H1 (cell line): Measurements from ENCODE around the gene EIF4A3. TPM values are rescaled to one million over a fixed set of nuclear protein-coding genes. Genes with fewer than 3 reads are reported as not detected.

ENCODE experiments used
- CTCF ChIA-PET: fragments of 300-600 bp; sonication (Branson Sonifier 250); formaldehyde crosslinking; loops from one replicate; lab custom pipeline; 2021; ENCODE audit not compliant: partially characterized antibody; lab: Charles Lee
- POLR2A ChIA-PET: fragments of 300-600 bp; sonication (Branson Sonifier 250); formaldehyde crosslinking; loops from one replicate; lab custom pipeline; 2021; ENCODE audit warnings: inconsistent platforms; ENCODE audit not compliant: partially characterized antibody; lab: Charles Lee
- DNase-seq, 2 experiments: peaks; one replicate each; pipeline versions ENCODE4 v3.0.0 to v3.0.0-alpha.2; 2010 to 2022; ENCODE audit warnings: low spot score in 2 of 2, low read depth in 1 of 2, mixed read lengths in 1 of 2
- FAIRE-seq: peaks from 2 replicates; lab custom pipeline; 2011; peaks lifted over from hg19 to GRCh38; lab: Jason Lieb, UNC
- H2AFZ ChIP-seq: 2 replicates; pipeline ENCODE4 v1.8.1; 2012; ENCODE audit warnings: low read length, inconsistent platforms
- H2AK5ac ChIP-seq: 2 replicates; pipeline ENCODE4 v1.6.1; 2013; ENCODE audit warnings: low read depth, low read length
- H2BK120ac ChIP-seq: replicated peaks from 2 replicates; pipeline ENCODE3; 2013; ENCODE audit warnings: low read depth, low read length, inconsistent platforms
- H2BK12ac ChIP-seq: 2 replicates; pipeline ENCODE4 v1.6.1; 2013; ENCODE audit warnings: low read depth, low read length
- H2BK15ac ChIP-seq: 2 replicates; pipeline ENCODE4 v1.6.1; 2013; ENCODE audit warnings: low read length
- H2BK20ac ChIP-seq: 2 replicates; pipeline ENCODE4 v1.6.1; 2013; ENCODE audit warnings: low read length
- H2BK5ac ChIP-seq: 2 replicates; pipeline ENCODE4 v1.6.1; 2013; ENCODE audit warnings: low read depth, low read length
- H3K14ac ChIP-seq: 2 replicates; pipeline ENCODE4 v1.6.1; 2013; ENCODE audit warnings: inconsistent platforms; ENCODE audit not compliant: insufficient read length
- H3K18ac ChIP-seq: 2 replicates; pipeline ENCODE4 v1.6.1; 2013; ENCODE audit warnings: low read length; ENCODE audit errors: extremely low read depth
- H3K23ac ChIP-seq: 2 replicates; pipeline ENCODE4 v1.6.1; 2013; ENCODE audit warnings: inconsistent platforms; ENCODE audit not compliant: insufficient read length
- H3K23me2 ChIP-seq: 2 replicates; pipeline ENCODE4 v1.6.1; 2013; ENCODE audit warnings: low read depth, low read length
- H3K27ac ChIP-seq: 2 replicates; pipeline ENCODE4 v1.6.1; 2011; ENCODE audit warnings: low read depth, low read length, inconsistent platforms
- H3K27me3 ChIP-seq, 4 experiments: replicated peaks in 1 of 4; 1 replicate in 1 of 4; 2 replicates in 3 of 4; pipeline versions ENCODE4 v1.6.1 to v1.8.1; 2011 to 2013; ENCODE audit warnings: low read length in 3 of 4, mild to moderate bottlenecking in 3 of 4, inconsistent platforms in 2 of 4, mixed read lengths in 2 of 4, moderate library complexity in 1 of 4; ENCODE audit not compliant: control insufficient read depth in 3 of 4, insufficient read depth in 3 of 4; ENCODE audit errors: extremely low read depth in 1 of 4
- H3K36me3 ChIP-seq, 4 experiments: 2 replicates each; pipeline versions ENCODE4 v1.6.1 to v1.8.1; 2011 to 2013; ENCODE audit warnings: mild to moderate bottlenecking in 4 of 4, low read length in 3 of 4, moderate library complexity in 2 of 4, control low read depth in 1 of 4, inconsistent platforms in 1 of 4; ENCODE audit not compliant: insufficient read depth in 4 of 4, control insufficient read depth in 2 of 4
- H3K4ac ChIP-seq: replicated peaks from 2 replicates; pipeline ENCODE3; 2013; ENCODE audit warnings: low read length, low read depth, mixed read lengths, inconsistent platforms; ENCODE audit not compliant: insufficient read length
- H3K4me1 ChIP-seq, 4 experiments: replicated peaks in 1 of 4; 1 replicate in 1 of 4; 2 replicates in 3 of 4; pipeline versions ENCODE4 v1.6.1 to v1.8.1; 2011 to 2013; ENCODE audit warnings: low read length in 3 of 4, inconsistent platforms in 2 of 4, mixed read lengths in 1 of 4; ENCODE audit not compliant: insufficient read depth in 4 of 4, control insufficient read depth in 3 of 4
- H3K4me2 ChIP-seq, 2 experiments: 2 replicates each; pipeline versions ENCODE4 v1.6.1 to v1.8.1; 2011 to 2013; ENCODE audit warnings: low read depth in 2 of 2, low read length in 2 of 2, control low read depth in 1 of 2, inconsistent platforms in 1 of 2, mild to moderate bottlenecking in 1 of 2; ENCODE audit not compliant: insufficient read depth in 1 of 2
- H3K4me3 ChIP-seq, 4 experiments: fragments of 200-600, 300-600 bp in 1 of 4; sonication (generic), shearing (Covaris generic), sonication (Bioruptor Twin) in 1 of 4; 2 replicates each; pipeline versions ENCODE4 v1.5.1 to v1.8.1; 2011 to 2016; ENCODE audit warnings: low read length in 4 of 4, low read depth in 3 of 4, control low read depth in 2 of 4, inconsistent platforms in 2 of 4, mild to moderate bottlenecking in 2 of 4, mixed read lengths in 1 of 4, moderate library complexity in 1 of 4; ENCODE audit not compliant: insufficient read depth in 2 of 4; ENCODE audit errors: extremely low read depth in 1 of 4
- H3K56ac ChIP-seq: replicated peaks from 2 replicates; pipeline ENCODE3; 2013; ENCODE audit warnings: low read depth, mild to moderate bottlenecking, mixed read lengths, low read length, inconsistent platforms; ENCODE audit not compliant: insufficient read length
- H3K79me1 ChIP-seq: 2 replicates; pipeline ENCODE4 v1.6.1; 2013; ENCODE audit warnings: low read depth, low read length, control low read depth
- H3K79me2 ChIP-seq, 2 experiments: 2 replicates each; pipeline versions ENCODE4 v1.6.1 to v1.8.1; 2012 to 2013; ENCODE audit warnings: low read length in 2 of 2, mild to moderate bottlenecking in 2 of 2, inconsistent platforms in 1 of 2; ENCODE audit not compliant: insufficient read depth in 2 of 2, control insufficient read depth in 1 of 2
- H3K9ac ChIP-seq, 4 experiments: replicated peaks in 1 of 4; 1 replicate in 1 of 4; 2 replicates in 3 of 4; pipeline versions ENCODE4 v1.6.1 to v1.8.1; 2011 to 2013; ENCODE audit warnings: low read depth in 3 of 4, low read length in 3 of 4, control low read depth in 2 of 4, mild to moderate bottlenecking in 2 of 4, moderate library complexity in 2 of 4, inconsistent platforms in 1 of 4; ENCODE audit errors: extremely low read depth in 1 of 4
- H3K9me3 ChIP-seq, 2 experiments: 2 replicates each; pipeline versions ENCODE4 v1.6.1 to v1.8.1; 2012 to 2013; ENCODE audit warnings: mild to moderate bottlenecking in 2 of 2, moderate library complexity in 2 of 2, control low read depth in 1 of 2, inconsistent platforms in 1 of 2, low read depth in 1 of 2, low read length in 1 of 2, mixed read lengths in 1 of 2; ENCODE audit not compliant: insufficient read depth in 2 of 2
- H4K20me1 ChIP-seq, 2 experiments: replicated peaks in 1 of 2; 2 replicates each; pipeline versions ENCODE3 to v1.8.1; 2011 to 2013; ENCODE audit warnings: inconsistent platforms in 2 of 2, low read length in 2 of 2, mild to moderate bottlenecking in 1 of 2; ENCODE audit not compliant: insufficient read depth in 2 of 2, control insufficient read depth in 1 of 2
- H4K5ac ChIP-seq: 2 replicates; pipeline ENCODE4 v1.6.1; 2013; ENCODE audit warnings: low read length, low read depth, mixed read lengths, inconsistent platforms; ENCODE audit not compliant: insufficient read length
- H4K8ac ChIP-seq: 2 replicates; pipeline ENCODE4 v1.8.0; 2013; ENCODE audit warnings: mild to moderate bottlenecking, moderate library complexity, low read length, inconsistent platforms; ENCODE audit not compliant: insufficient read depth; ENCODE audit errors: extremely low read depth
- H4K91ac ChIP-seq: replicated peaks from 2 replicates; pipeline ENCODE3; 2013; ENCODE audit warnings: low read length, mixed read lengths, inconsistent platforms; ENCODE audit not compliant: insufficient read length
- MAFK ChIP-seq: IDR thresholded peaks from 2 replicates; pipeline ENCODE4 v1.6.1; 2012; ENCODE audit warnings: low read depth, mild to moderate bottlenecking, improper control_type of control experiment, low read length
- NANOG ChIP-seq: IDR thresholded peaks from 2 replicates; pipeline ENCODE4 v1.6.1; 2011; ENCODE audit warnings: low read length, low read depth, mild to moderate bottlenecking, inconsistent platforms; ENCODE audit not compliant: insufficient read depth, poor library complexity, severe bottlenecking
- POLR2AphosphoS5 ChIP-seq: IDR thresholded peaks from 2 replicates; pipeline ENCODE4 v1.6.1; 2011; ENCODE audit warnings: low read depth, low read length
- SUZ12 ChIP-seq: fragments of 200-600 bp; sonication (generic); IDR thresholded peaks from 2 replicates; pipeline ENCODE4 v1.6.1; 2012; ENCODE audit warnings: mild to moderate bottlenecking, inconsistent platforms, low read length, moderate library complexity, mixed read lengths
- WGBS, 2 experiments: shearing (Covaris generic) in 1 of 2; methylation state at CpG; one replicate each; pipeline versions ENCODE4 v1.1.6 to v1.1.7; 2013 to 2015; ENCODE audit warnings: low lambda C conversion rate in 2 of 2, mixed read lengths in 2 of 2, inconsistent platforms in 1 of 2, low coverage in 1 of 2, missing lambda C conversion rate in 1 of 2; ENCODE audit not compliant: insufficient replicate concordance in 2 of 2, insufficient coverage in 1 of 2, insufficient read length in 1 of 2; ENCODE audit errors: extremely low coverage in 1 of 2, missing lambda C conversion rate in 1 of 2; 5-methylcytosine and 5-hydroxymethylcytosine counted together
- polyA plus RNA-seq, 7 experiments: library from polyadenylated mRNA; depleted of rRNA in 3 of 7; stranded (reverse) in 5 of 7; unstranded in 2 of 7; fragments of >200 nt in 5 of 7; fragments of 200-250 nt in 2 of 7; gene quantifications; 1 replicate in 5 of 7; 2 replicates in 1 of 7; 4 replicates in 1 of 7; pipeline versions ENCODE4 v1.2.1 to v1.2.3, GENCODE V29; 2011 to 2013; ENCODE audit warnings: missing spikeins in 2 of 7, mixed read lengths in 2 of 7
- total RNA-seq: library from RNA; stranded (reverse); fragmentation: NEBNext Ultra II Directional; extraction: Animal tissue kit (Norgen Biotek cat#: 25700); gene quantifications from 2 replicates; pipeline ENCODE4 v1.2.1, GENCODE V29; 2021

EIF4A3 gene
- total and polyA plus RNA-seq, 2 of the 8 experiments (the other 6 are each of a cell fraction or from before 2014, with no cell fraction given): 142 to 146 TPM

- no peaks in the 10 kb centered on the region; a peak in 1 of 8 replicates for H3K36me3 ChIP-seq
Measured at GRCh38 chr17:80154166-80154565, 7.2 kb upstream of the EIF4A3 start.

More at GRCh38 chr17:80154166-80154565, 7.2 kb upstream of the EIF4A3 start:
- Histone ChIP-seq H2BK5ac (no peak overlapping the region), H3K4ac (no peak overlapping the region), H2BK20ac (no peak overlapping the region), H3K9me3 (peaks cover 15 to 20% of the 10 kb centered on the region in 2 experiments; a peak in 3 of 4 replicates), H3K14ac (no peak overlapping the region), H2AK5ac (no peak overlapping the region), H4K8ac (no peak overlapping the region), H3K27me3 (peaks cover 0 to 4% (median 0%) of the 10 kb centered on the region in 4 experiments; a peak in 4 of 7 replicates), H4K20me1 (no peaks in the 10 kb centered on the region), H4K5ac (no peak overlapping the region), H3K56ac (no peak overlapping the region), H4K91ac (no peak overlapping the region), H3K9ac (no peak overlapping the region; a peak in 1 of 7 replicates), H2BK15ac (no peak overlapping the region), H3K4me1 (peaks cover 7 to 17% (median 12%) of the 10 kb centered on the region in 4 experiments), H2AFZ (no peak overlapping the region), H3K27ac (no peak overlapping the region; the same call in 1 of the 2 replicates), H3K79me2 (no peaks in the 10 kb centered on the region), H3K4me2 (peak overlapping the region; percentile 45 to 62; a peak in 3 of 4 replicates), H2BK12ac (no peak overlapping the region), H3K4me3 (peak overlapping the region in 1 of 4 experiments; percentile 29; a peak in 2 of 8 replicates), H2BK120ac (no peak overlapping the region), H3K23ac (no peak overlapping the region), H3K23me2 (no peaks in the 10 kb centered on the region), H3K18ac (no peak overlapping the region), H3K79me1 (no peaks in the 10 kb centered on the region)
- POLR2A ChIA-PET: interaction anchor here (0.8 to 2.1 kb wide), 2 partner anchors 9 to 57 kb away, joined by 4 to 11 read pairs; no protein-coding TSS in a partner anchor
- DNase-seq: no peak
- peak; percentile 55 for FAIRE-seq
- CTCF ChIA-PET: interaction anchor here (1.3 kb wide), 1 partner anchor 42 kb away, joined by 6 read pairs; no protein-coding TSS in a partner anchor
- no peak for TF ChIP-seq MAFK
- peak; percentile 35 for TF ChIP-seq NANOG
- TF ChIP-seq POLR2AphosphoS5: no peak
- TF ChIP-seq SUZ12: no peak
- 15% methylated on average over 5 of the region's 5 CpGs; no CpG with 5 or more reads in 1 of the 2 experiments for WGBS, 2 experiments
